WTC11 (cell line): ENCODE results near the gene PC.

Source experiments
- ATF2 ChIP-seq: sonication (generic); formaldehyde crosslinking; IDR thresholded peaks from 2 replicates; pipeline ENCODE4 v1.8.1; 2022; ENCODE audit warnings: low read depth, missing genetic modification reagents, borderline replicate concordance
- ATF3 ChIP-seq: sonication (generic); formaldehyde crosslinking; conservative IDR thresholded peaks from 2 replicates; pipeline ENCODE4 v1.8.1; 2022; ENCODE audit warnings: mild to moderate bottlenecking, missing genetic modification reagents
- ATF6 ChIP-seq: sonication (generic); formaldehyde crosslinking; IDR thresholded peaks from 2 replicates; pipeline ENCODE4 v1.8.1; 2023; ENCODE audit warnings: mild to moderate bottlenecking, missing genetic modification reagents
- CBFB ChIP-seq: sonication (generic); formaldehyde crosslinking; IDR thresholded peaks from 2 replicates; pipeline ENCODE4 v1.8.1; 2022; ENCODE audit warnings: mild to moderate bottlenecking, low read depth, missing genetic modification reagents
- CREB1 ChIP-seq: sonication (generic); formaldehyde crosslinking; IDR thresholded peaks from 2 replicates; pipeline ENCODE4 v1.8.0; 2023; ENCODE audit warnings: mild to moderate bottlenecking, missing genetic modification reagents
- CTCF ChIP-seq: fragments of 200-600 bp; IDR thresholded peaks from 2 replicates; pipeline ENCODE4 v1.8.0; 2022; ENCODE audit warnings: antibody characterized with exemption
- FOXP4 ChIP-seq: sonication (generic); formaldehyde crosslinking; IDR thresholded peaks from 2 replicates; pipeline ENCODE4 v1.8.0; 2022; ENCODE audit warnings: mild to moderate bottlenecking, missing genetic modification reagents
- HMGA2 ChIP-seq: fragments of 250-450 bp; sonication (Bioruptor Pico); IDR thresholded peaks from 2 replicates; pipeline ENCODE4 v1.4.0; 2021; ENCODE audit warnings: mild to moderate bottlenecking, moderate library complexity
- KAT7 ChIP-seq: sonication (generic); formaldehyde crosslinking; IDR thresholded peaks from 2 replicates; pipeline ENCODE4 v1.8.1; 2023; ENCODE audit warnings: missing genetic modification reagents, mild to moderate bottlenecking, borderline replicate concordance
- SP1 ChIP-seq: sonication (generic); formaldehyde crosslinking; conservative IDR thresholded peaks from 2 replicates; pipeline ENCODE4 v1.8.1; 2022; ENCODE audit warnings: missing genetic modification reagents
- TP53 ChIP-seq: sonication (generic); formaldehyde crosslinking; IDR thresholded peaks from 2 replicates; pipeline ENCODE4 v1.8.1; 2023; ENCODE audit warnings: mild to moderate bottlenecking, missing genetic modification reagents
- ZBTB21 ChIP-seq: sonication (generic); formaldehyde crosslinking; IDR thresholded peaks from 2 replicates; pipeline ENCODE4 v1.8.1; 2023; ENCODE audit warnings: mild to moderate bottlenecking, missing genetic modification reagents, borderline replicate concordance
- ZBTB43 ChIP-seq: sonication (generic); formaldehyde crosslinking; IDR thresholded peaks from 2 replicates; pipeline ENCODE4 v1.8.1; 2023; ENCODE audit warnings: mild to moderate bottlenecking, missing genetic modification reagents

GRCh38 chr11:66884443-66884842 is 73.7 kb downstream of the PC start:
- TF ChIP-seq ATF3 (CRISPR knock-in tag) (no peak), CBFB (CRISPR knock-in tag) (no peak), ZBTB43 (CRISPR knock-in tag) (no peak), CTCF (no peak), TP53 (CRISPR knock-in tag) (no peak), KAT7 (CRISPR knock-in tag) (no peak), FOXP4 (no peak), ATF2 (CRISPR knock-in tag) (no peak), CREB1 (CRISPR knock-in tag) (no peak), ZBTB21 (CRISPR knock-in tag) (no peak), ATF6 (CRISPR knock-in tag) (no peak), HMGA2 (CRISPR knock-in tag) (no peak), SP1 (CRISPR knock-in tag) (no peak)
